ENCODE measurements around the gene KLF6. TPM values are rescaled to one million over a fixed set of nuclear protein-coding genes. Genes with fewer than 3 reads are reported as not detected.

KLF6 gene
- total and polyA plus RNA-seq, 9 of the 15 experiments (the other 6 are each of a cell fraction or from before 2014, with no cell fraction given), result 3.2 to 23.9 (median 8.0) TPM

- TF ChIP-seq PBX2 (CRISPR knock-in tag; IDR thresholded peaks at IDR 0.05; ENCODE audit: low read depth) (no peak), PBX2 (tag; conservative IDR thresholded peaks at IDR 0.05; ENCODE audit: low read depth) (peak; percentile 37; the same call in 1 of the 2 replicates), CREB3 (tag; conservative IDR thresholded peaks at IDR 0.05; ENCODE audit: low read depth) (0 out of 2 replicates have a peak, but pooled peaks have one; percentile 28), CBX1 (IDR thresholded peaks at IDR 0.05; ENCODE audit: low read depth) (no peak), PREB (CRISPR knock-in tag; IDR thresholded peaks at IDR 0.05) (no peak), FOXK2 (conservative IDR thresholded peaks at IDR 0.05 in 1 of 2, IDR thresholded peaks at IDR 0.05 in 1 of 2; ENCODE audit: low read depth in 2 of 2) (peak; percentile 44 to 45; a peak in 3 of 4 replicates), CSDE1 (IDR thresholded peaks at IDR 0.05) (no peak), MCM5 (IDR thresholded peaks at IDR 0.05; ENCODE audit: low read depth) (no peak), MECOM (CRISPR knock-in tag; IDR thresholded peaks at IDR 0.05) (no peak), HMG20A (CRISPR knock-in tag; conservative IDR thresholded peaks at IDR 0.05) (no peak), SAFB2 (IDR thresholded peaks at IDR 0.05; ENCODE audit: borderline replicate concordance, low read depth, low read length, severe bottlenecking) (no peak), POLR2AphosphoS5 (IDR thresholded peaks at IDR 0.05; ENCODE audit: control insufficient read depth, insufficient read depth, low read depth, low read length) (no peak), SLC30A9 (CRISPR knock-in tag; IDR thresholded peaks at IDR 0.05) (no peak), AFF1 (IDR thresholded peaks at IDR 0.05; ENCODE audit: low read depth in 1 of 2, partially characterized antibody in 2 of 2) (no peak), E2F3 (CRISPR knock-in tag; IDR thresholded peaks at IDR 0.05) (no peak), CTCFL (IDR thresholded peaks at IDR 0.05; ENCODE audit: borderline replicate concordance, insufficient read depth, low read depth, low read length, poor library complexity, severe bottlenecking) (no peak), PHTF2 (CRISPR knock-in tag; IDR thresholded peaks at IDR 0.05) (no peak)
Observed at GRCh38 chr10:3765146-3765545, 19.9 kb downstream of the KLF6 start (continued).

Data from K562 (cell line).